ENCODE data around the gene ANGEL1.

Gene ANGEL1

GRCh38 chr14:76829013-76829365 is 16.3 kb upstream of the ANGEL1 start:
- Histone ChIP-seq H3K4me1 (ENCODE audit: insufficient read depth, low read length, severe bottlenecking) (no peaks in the 10 kb centered on the region), H3K27ac (ENCODE audit: low read depth, low read length, poor library complexity, severe bottlenecking) (no peak overlapping the region), H3K9ac (ENCODE audit: low read length) (no peak overlapping the region), H3K79me2 (ENCODE audit: insufficient read depth, low read length) (no peaks in the 10 kb centered on the region), H2AFZ (ENCODE audit: low read length) (no peak overlapping the region), H3K4me3 (ENCODE audit: low read depth, low read length, poor library complexity, severe bottlenecking) (no peak overlapping the region), H3K4me2 (ENCODE audit: low read length) (no peak overlapping the region), H3K9me2 (ENCODE audit: low read depth, low read length) (no peaks in the 10 kb centered on the region), H3F3A (ENCODE audit: insufficient read depth, low read length) (no peaks in the 10 kb centered on the region), H3K36me3 (ENCODE audit: insufficient read depth, low read length) (no peaks in the 10 kb centered on the region), H3K9me3 (ENCODE audit: low read length) (no peaks in the 10 kb centered on the region), H3K27me3 (ENCODE audit: insufficient read depth, low read length) (0 out of 2 replicates have a peak, but pooled peaks cover 7% of the 10 kb centered on the region), H4K20me1 (ENCODE audit: insufficient read depth, low read length) (no peaks in the 10 kb centered on the region)
- no peak for TF ChIP-seq CTCF (IDR thresholded peaks at IDR 0.05; ENCODE audit: low read length)
- TF ChIP-seq EZH2 (IDR thresholded peaks at IDR 0.05; ENCODE audit: borderline replicate concordance, low read length), result no peak

GRCh38 chr14:76828339-76829012 is 15.8 kb upstream of the ANGEL1 start:
- Histone ChIP-seq H3K9ac (ENCODE audit: low read length) (no peak overlapping the region), H3K4me3 (ENCODE audit: low read depth, low read length, poor library complexity, severe bottlenecking) (no peak overlapping the region), H3K36me3 (ENCODE audit: insufficient read depth, low read length) (no peaks in the 10 kb centered on the region), H3K4me2 (ENCODE audit: low read length) (no peak overlapping the region), H3K9me2 (ENCODE audit: low read depth, low read length) (no peaks in the 10 kb centered on the region), H3K4me1 (ENCODE audit: insufficient read depth, low read length, severe bottlenecking) (no peaks in the 10 kb centered on the region), H4K20me1 (ENCODE audit: insufficient read depth, low read length) (no peaks in the 10 kb centered on the region), H3K27ac (ENCODE audit: low read depth, low read length, poor library complexity, severe bottlenecking) (no peak overlapping the region), H3K27me3 (ENCODE audit: insufficient read depth, low read length) (0 out of 2 replicates have a peak, but pooled peaks cover 7% of the 10 kb centered on the region), H2AFZ (ENCODE audit: low read length) (no peak overlapping the region), H3K79me2 (ENCODE audit: insufficient read depth, low read length) (no peaks in the 10 kb centered on the region), H3F3A (ENCODE audit: insufficient read depth, low read length) (no peaks in the 10 kb centered on the region), H3K9me3 (ENCODE audit: low read length) (no peaks in the 10 kb centered on the region)
- TF ChIP-seq CTCF (IDR thresholded peaks at IDR 0.05; ENCODE audit: low read length), result no peak
- no peak for TF ChIP-seq EZH2 (IDR thresholded peaks at IDR 0.05; ENCODE audit: borderline replicate concordance, low read length)

GRCh38 chr14:76827696-76828296 is 15.1 kb upstream of the ANGEL1 start:
- TF ChIP-seq CTCF (IDR thresholded peaks at IDR 0.05; ENCODE audit: low read length) (no peak), EZH2 (IDR thresholded peaks at IDR 0.05; ENCODE audit: borderline replicate concordance, low read length) (no peak)
- Histone ChIP-seq H3K4me1 (ENCODE audit: insufficient read depth, low read length, severe bottlenecking) (no peaks in the 10 kb centered on the region), H3K79me2 (ENCODE audit: insufficient read depth, low read length) (no peaks in the 10 kb centered on the region), H2AFZ (ENCODE audit: low read length) (no peak overlapping the region), H3K27ac (ENCODE audit: low read depth, low read length, poor library complexity, severe bottlenecking) (no peak overlapping the region), H3K4me3 (ENCODE audit: low read depth, low read length, poor library complexity, severe bottlenecking) (no peak overlapping the region), H3K27me3 (ENCODE audit: insufficient read depth, low read length) (0 out of 2 replicates have a peak, but pooled peaks cover 7% of the 10 kb centered on the region), H3K9me3 (ENCODE audit: low read length) (no peaks in the 10 kb centered on the region), H3K9ac (ENCODE audit: low read length) (no peak overlapping the region), H3K36me3 (ENCODE audit: insufficient read depth, low read length) (no peaks in the 10 kb centered on the region), H3K4me2 (ENCODE audit: low read length) (no peak overlapping the region), H3F3A (ENCODE audit: insufficient read depth, low read length) (no peaks in the 10 kb centered on the region), H3K9me2 (ENCODE audit: low read depth, low read length) (no peaks in the 10 kb centered on the region), H4K20me1 (ENCODE audit: insufficient read depth, low read length) (no peaks in the 10 kb centered on the region)

All from OCI-LY1 (cell line).